GM23338 (cell line): ENCODE results near the gene IFNA10. TPM values are rescaled to one million over a fixed set of nuclear protein-coding genes. Genes with fewer than 3 reads are reported as not detected.
"Not testable (repeated sequence)": the region's sequence is repeated elsewhere in the genome, so short reads cannot be mapped to it uniquely, and the experiment has no call there.

Source experiments
- ATAC-seq: fragments of 200-7000 bp; cut with Tn5 transposase; 3 replicates; pipeline ENCODE4 v1.9.1; 2020
- DNase-seq: peaks from one replicate; pipeline ENCODE4 v3.0.0-alpha.2; 2015; ENCODE audit warnings: low spot score
- H2AFZ ChIP-seq: fragments of 200-600 bp; sonication (generic); 2 replicates; pipeline ENCODE4 v1.8.0; 2016; ENCODE audit warnings: antibody characterized with exemption, mild to moderate bottlenecking, moderate library complexity
- H3F3A ChIP-seq: fragments of 200-600 bp; sonication (generic); replicated peaks from 2 replicates; pipeline ENCODE4 v1.8.0; 2017; ENCODE audit warnings: antibody characterized with exemption, mixed run types, low read depth
- H3K27ac ChIP-seq: fragments of 200-600 bp; sonication (generic); 2 replicates; pipeline ENCODE4 v1.6.1; 2016; ENCODE audit warnings: low read depth
- H3K27me3 ChIP-seq: fragments of 200-600 bp; sonication (generic); 2 replicates; pipeline ENCODE4 v1.8.0; 2016; ENCODE audit warnings: mild to moderate bottlenecking, mixed run types, moderate library complexity; ENCODE audit not compliant: insufficient read depth
- H3K36me3 ChIP-seq: fragments of 200-600 bp; sonication (generic); 2 replicates; pipeline ENCODE4 v1.8.0; 2016; ENCODE audit warnings: mild to moderate bottlenecking; ENCODE audit not compliant: insufficient read depth
- H3K4me1 ChIP-seq: fragments of 200-600 bp; sonication (generic); 2 replicates; pipeline ENCODE4 v1.8.0; 2016; ENCODE audit warnings: mild to moderate bottlenecking, moderate library complexity; ENCODE audit not compliant: insufficient read depth
- H3K4me2 ChIP-seq: fragments of 200-600 bp; sonication (generic); 2 replicates; pipeline ENCODE4 v1.7.1; 2017; ENCODE audit warnings: mixed run types
- H3K4me3 ChIP-seq: fragments of 200-600 bp; sonication (generic); 2 replicates; pipeline ENCODE4 v1.6.1; 2016; ENCODE audit warnings: mixed run types
- H3K79me2 ChIP-seq: fragments of 200-600 bp; sonication (generic); replicated peaks from 2 replicates; pipeline ENCODE4 v1.8.0; 2017; ENCODE audit warnings: mild to moderate bottlenecking; ENCODE audit not compliant: insufficient read depth
- H3K9me2 ChIP-seq: fragments of 200-600 bp; sonication (generic); 2 replicates; pipeline ENCODE4 v1.8.0; 2017; ENCODE audit not compliant: insufficient read depth
- H4K20me1 ChIP-seq: fragments of 200-600 bp; sonication (generic); replicated peaks from 2 replicates; pipeline ENCODE4 v1.8.0; 2017; ENCODE audit warnings: mild to moderate bottlenecking; ENCODE audit not compliant: insufficient read depth
- H3K27ac Mint-ChIP-seq: 2 replicates; pipeline ENCODE4 v1.8.0; 2020; ENCODE audit warnings: inconsistent platforms, mild to moderate bottlenecking, moderate library complexity, mixed read lengths
- H3K27me3 Mint-ChIP-seq: 3 replicates; pipeline ENCODE4 v1.8.0; 2022; ENCODE audit warnings: low read depth, mild to moderate bottlenecking, moderate library complexity, mixed read lengths, inconsistent platforms; ENCODE audit not compliant: insufficient read depth, poor library complexity
- H3K36me3 Mint-ChIP-seq: 3 replicates; pipeline ENCODE4 v1.8.0; 2021; ENCODE audit warnings: low read depth, mild to moderate bottlenecking, inconsistent platforms, moderate library complexity, mixed read lengths
- H3K4me1 Mint-ChIP-seq: 3 replicates; pipeline ENCODE4 v1.8.0; 2020; ENCODE audit warnings: mild to moderate bottlenecking, inconsistent platforms, mixed read lengths
- H3K4me3 Mint-ChIP-seq: 3 replicates; pipeline ENCODE4 v1.8.0; 2021; ENCODE audit warnings: moderate library complexity, mild to moderate bottlenecking, inconsistent platforms, mixed read lengths
- H3K9me3 Mint-ChIP-seq: 3 replicates; pipeline ENCODE4 v1.8.0; 2020; ENCODE audit warnings: moderate library complexity, mild to moderate bottlenecking, inconsistent platforms, mixed read lengths
- CREB1 ChIP-seq: fragments of 250-450 bp; sonication (Bioruptor Pico); IDR thresholded peaks from 2 replicates; pipeline ENCODE4 v1.5.0; 2020; ENCODE audit warnings: low read depth, mild to moderate bottlenecking, moderate library complexity
- ETS1 ChIP-seq: IDR thresholded peaks from 2 replicates; pipeline ENCODE4 v1.6.1; 2016; ENCODE audit warnings: antibody characterized with exemption
- EZH2 ChIP-seq: fragments of 200-600 bp; sonication (generic); IDR thresholded peaks from one replicate; pipeline ENCODE4 v1.8.0; 2017; ENCODE audit warnings: antibody characterized with exemption, mild to moderate bottlenecking, low read depth; ENCODE audit not compliant: unreplicated experiment
- EZH2phosphoT487 ChIP-seq: fragments of 200-600 bp; sonication (generic); IDR thresholded peaks from one replicate; pipeline ENCODE4 v1.8.1; 2018; ENCODE audit warnings: antibody characterized with exemption; ENCODE audit not compliant: unreplicated experiment
- JUNB ChIP-seq: IDR thresholded peaks from one replicate; pipeline ENCODE4 v1.6.1; 2016; ENCODE audit warnings: antibody characterized with exemption; ENCODE audit not compliant: unreplicated experiment
- NANOG ChIP-seq: IDR thresholded peaks from 2 replicates; pipeline ENCODE4 v1.6.1; 2016; ENCODE audit warnings: antibody characterized with exemption, borderline replicate concordance
- POLR2AphosphoS5 ChIP-seq: IDR thresholded peaks from 2 replicates; pipeline ENCODE4 v1.6.1; 2016; ENCODE audit warnings: antibody characterized with exemption, low read depth
- REST ChIP-seq: IDR thresholded peaks from one replicate; pipeline ENCODE4 v1.6.1; 2018; ENCODE audit warnings: antibody characterized with exemption; ENCODE audit not compliant: unreplicated experiment
- ZNF114 ChIP-seq: fragments of 250-450 bp; sonication (Bioruptor Pico); IDR thresholded peaks from 2 replicates; pipeline ENCODE4 v1.5.0; 2020; ENCODE audit warnings: mild to moderate bottlenecking, moderate library complexity
- ZNF331 ChIP-seq: fragments of 250-450 bp; sonication (Bioruptor Pico); IDR thresholded peaks from 2 replicates; pipeline ENCODE4 v1.5.0; 2020; ENCODE audit warnings: low read depth, mild to moderate bottlenecking, moderate library complexity
- ZNF462 ChIP-seq: fragments of 250-450 bp; sonication (Bioruptor Pico); IDR thresholded peaks from 2 replicates; pipeline ENCODE4 v1.5.0; 2020; ENCODE audit warnings: mild to moderate bottlenecking, moderate library complexity
- polyA plus RNA-seq: library from polyadenylated mRNA; unstranded; fragments of >200 nt; fragmentation: Nextera tagmentation; extraction: Ambion mirVana; gene quantifications from 2 replicates; pipeline ENCODE4 v1.2.1, GENCODE V29; 2016
- total RNA-seq: library from RNA; depleted of rRNA; stranded (reverse); fragments of >200 nt; shearing (Covaris generic); gene quantifications from 2 replicates; pipeline ENCODE4 v1.2.3, GENCODE V29; 2014

IFNA10 gene
- total and polyA plus RNA-seq, 2 experiments from 2014 or later: not detected

GRCh38 chr9:21210782-21211181 lies 3.8 kb upstream of the IFNA10 start:
- not testable (repeated sequence) for H3K9me3 Mint-ChIP-seq, DNase-seq, H3K79me2 ChIP-seq, H3K36me3 ChIP-seq, H2AFZ ChIP-seq, H3K27me3 ChIP-seq, H3K27ac ChIP-seq, H3K4me3 Mint-ChIP-seq, H3K27ac Mint-ChIP-seq, H3K9me2 ChIP-seq, H3K27me3 Mint-ChIP-seq, H3K36me3 Mint-ChIP-seq, H3K4me1 ChIP-seq, ATAC-seq, H4K20me1 ChIP-seq, H3K4me3 ChIP-seq, H3K4me2 ChIP-seq, H3F3A ChIP-seq, H3K4me1 Mint-ChIP-seq

- Histone ChIP-seq H3K36me3 (no peaks in the 10 kb centered on the region), H3K27me3 (no peaks in the 10 kb centered on the region), H3K79me2 (no peaks in the 10 kb centered on the region), H3K4me3 (no peak overlapping the region), H2AFZ (no peak overlapping the region), H3K4me2 (no peak overlapping the region), H4K20me1 (no peaks in the 10 kb centered on the region), H3K27ac (no peak overlapping the region), H3K4me1 (no peaks in the 10 kb centered on the region), H3K9me2 (no peaks in the 10 kb centered on the region), H3F3A (no peaks in the 10 kb centered on the region)
- Mint-ChIP-seq H3K9me3 (no peaks in the 10 kb centered on the region), H3K36me3 (no peaks in the 10 kb centered on the region), H3K4me3 (no peak overlapping the region), H3K4me1 (no peaks in the 10 kb centered on the region; the same call in 2 of the 3 replicates), H3K27ac (no peak overlapping the region), H3K27me3 (peaks cover 1% of the 10 kb centered on the region)
- ATAC-seq (no peak), DNase-seq (no peak)
- TF ChIP-seq ZNF462: no peak
- TF ChIP-seq ETS1: no peak
- no peak for TF ChIP-seq EZH2
- no peak for TF ChIP-seq REST
- no peak for TF ChIP-seq ZNF331 (CRISPR knock-in tag)
- TF ChIP-seq ZNF114: no peak
- TF ChIP-seq CREB1: no peak
- no peak for TF ChIP-seq EZH2phosphoT487
- TF ChIP-seq POLR2AphosphoS5: no peak
- TF ChIP-seq JUNB: no peak
- no peak for TF ChIP-seq NANOG
Measured at GRCh38 chr9:21210311-21210710, 3.4 kb upstream of the IFNA10 start.
